Caco-2 (cell line): ENCODE measurements around the gene CDKL2. TPM values are rescaled to one million over a fixed set of nuclear protein-coding genes. Genes with fewer than 3 reads are reported as not detected.

Source experiments
- BruUV-seq: library from RNA; stranded (reverse); fragments of 400-500 nt; replicated peaks from 2 replicates; lab custom pipeline; 2021; lab: Mats Ljungman, UMichigan
- CTCF ChIA-PET: fragments of 300-600 bp; sonication (Branson Sonifier 250); formaldehyde crosslinking; loops from one replicate; lab custom pipeline; 2022; ENCODE audit warnings: antibody characterized with exemption; lab: Charles Lee
- POLR2A ChIA-PET: fragments of 300-600 bp; sonication (Branson Sonifier 250); formaldehyde crosslinking; loops from one replicate; lab custom pipeline; 2022; ENCODE audit warnings: antibody characterized with exemption; lab: Charles Lee
- DNase-seq, 2 experiments: peaks; one replicate each; pipeline versions ENCODE4 v3.0.0 to v3.0.0-alpha.2; 2020 to 2022
- H3K27me3 ChIP-seq: replicated peaks from 2 replicates; pipeline ENCODE4 v1.6.0; 2011; ENCODE audit warnings: low read length; ENCODE audit not compliant: control insufficient read depth, insufficient read depth
- H3K36me3 ChIP-seq: 2 replicates; pipeline ENCODE4 v1.5.1; 2011; ENCODE audit warnings: low read length; ENCODE audit not compliant: control insufficient read depth, insufficient read depth
- H3K4me1 ChIP-seq: fragments of 250-450 bp; sonication (Bioruptor Pico); 2 replicates; pipeline ENCODE4 v1.5.1; 2020; ENCODE audit warnings: mild to moderate bottlenecking
- H3K4me3 ChIP-seq: 2 replicates; pipeline ENCODE4 v1.5.1; 2011; ENCODE audit warnings: low read depth, mild to moderate bottlenecking, control low read depth, low read length
- H3K9me3 ChIP-seq: fragments of 250-450 bp; sonication (Bioruptor Pico); 2 replicates; pipeline ENCODE4 v1.5.1; 2020; ENCODE audit warnings: mild to moderate bottlenecking, moderate library complexity
- H3K27ac Mint-ChIP-seq: one replicate; pipeline ENCODE4 v1.8.0; 2022; ENCODE audit warnings: mixed read lengths; ENCODE audit not compliant: unreplicated experiment
- H3K27me3 Mint-ChIP-seq: one replicate; pipeline ENCODE4 v1.8.0; 2022; ENCODE audit warnings: mixed read lengths; ENCODE audit not compliant: insufficient read depth, unreplicated experiment
- H3K36me3 Mint-ChIP-seq: one replicate; pipeline ENCODE4 v1.8.0; 2022; ENCODE audit warnings: mild to moderate bottlenecking, mixed read lengths; ENCODE audit not compliant: insufficient read depth, unreplicated experiment
- H3K4me1 Mint-ChIP-seq: one replicate; pipeline ENCODE4 v1.8.0; 2022; ENCODE audit warnings: low read depth, mixed read lengths; ENCODE audit not compliant: unreplicated experiment
- H3K4me3 Mint-ChIP-seq: one replicate; pipeline ENCODE4 v1.8.0; 2022; ENCODE audit warnings: mild to moderate bottlenecking, moderate library complexity, mixed read lengths; ENCODE audit not compliant: unreplicated experiment
- H3K9me3 Mint-ChIP-seq: one replicate; pipeline ENCODE4 v1.8.0; 2022; ENCODE audit warnings: mixed read lengths; ENCODE audit not compliant: unreplicated experiment
- CTCF ChIP-seq, 2 experiments: fragments of 200-600 bp in 1 of 2; IDR thresholded peaks; 1 replicate in 1 of 2; 2 replicates in 1 of 2; pipeline versions ENCODE4 v1.5.1 to v1.8.0; 2011 to 2022; ENCODE audit warnings: antibody characterized with exemption in 1 of 2, control low read depth in 1 of 2, inconsistent platforms in 1 of 2, low read depth in 1 of 2, low read length in 1 of 2, mild to moderate bottlenecking in 1 of 2, moderate library complexity in 1 of 2; ENCODE audit not compliant: insufficient read depth in 1 of 2, severe bottlenecking in 1 of 2, unreplicated experiment in 1 of 2
- intact Hi-C: fragments of 100-400 bp; cut with micrococcal nuclease; formaldehyde crosslinking; loops from one replicate; pipeline ENCODE4 v1.10.0; 2022; ENCODE audit not compliant: unreplicated experiment
- total RNA-seq: library from RNA; stranded (reverse); gene quantifications from 2 replicates; pipeline ENCODE4 v1.2.3, GENCODE V29; 2022

CDKL2 gene
- total RNA-seq, 1 experiment from 2014 or later, result 1.9 TPM

GRCh38 chr4:75623026-75623425, 7.3 kb downstream of the CDKL2 start:
- H3K9me3 Mint-ChIP-seq, result no peaks in the 10 kb centered on the region
- H3K36me3 Mint-ChIP-seq, result no peaks in the 10 kb centered on the region
- no TSS peak for BruUV-seq
- intact Hi-C loops, result no loop called here
- no peak for DNase-seq
- no peak overlapping the region for H3K27ac Mint-ChIP-seq
- H3K4me1 Mint-ChIP-seq, result no peaks in the 10 kb centered on the region
- Histone ChIP-seq H3K36me3 (no peaks in the 10 kb centered on the region), H3K4me1 (no peaks in the 10 kb centered on the region), H3K9me3 (no peaks in the 10 kb centered on the region), H3K27me3 (no peaks in the 10 kb centered on the region), H3K4me3 (no peak overlapping the region)
- POLR2A ChIA-PET, result no interaction called here
- no peaks in the 10 kb centered on the region for H3K27me3 Mint-ChIP-seq
- no peak overlapping the region for H3K4me3 Mint-ChIP-seq
- TF ChIP-seq CTCF (IDR thresholded peaks at IDR 0.05; ENCODE audit: insufficient read depth in 1 of 2, low read depth in 1 of 2, low read length in 1 of 2, severe bottlenecking in 1 of 2, unreplicated experiment in 1 of 2), result no peak
- CTCF ChIA-PET, result no interaction called here

- Histone ChIP-seq H3K36me3 (no peaks in the 10 kb centered on the region), H3K4me3 (no peak overlapping the region), H3K4me1 (no peaks in the 10 kb centered on the region), H3K9me3 (no peaks in the 10 kb centered on the region), H3K27me3 (no peaks in the 10 kb centered on the region)
- no TSS peak for BruUV-seq
- no peak for TF ChIP-seq CTCF (IDR thresholded peaks at IDR 0.05; ENCODE audit: insufficient read depth in 1 of 2, low read depth in 1 of 2, low read length in 1 of 2, severe bottlenecking in 1 of 2, unreplicated experiment in 1 of 2)
- intact Hi-C loops, result no loop called here
- no peak for DNase-seq
- Mint-ChIP-seq H3K4me3 (no peak overlapping the region), H3K27me3 (no peaks in the 10 kb centered on the region), H3K4me1 (no peaks in the 10 kb centered on the region), H3K36me3 (no peaks in the 10 kb centered on the region), H3K27ac (no peak overlapping the region), H3K9me3 (no peaks in the 10 kb centered on the region)
- POLR2A ChIA-PET, result no interaction called here
- CTCF ChIA-PET, result no interaction called here
Observed at GRCh38 chr4:75621715-75622114, 8.6 kb downstream of the CDKL2 start.

GRCh38 chr4:75612306-75612705, 18.0 kb downstream of the CDKL2 start:
- Mint-ChIP-seq H3K4me1 (no peaks in the 10 kb centered on the region), H3K27me3 (no peaks in the 10 kb centered on the region), H3K4me3 (no peak overlapping the region), H3K36me3 (no peaks in the 10 kb centered on the region), H3K9me3 (peaks cover 15% of the 10 kb centered on the region), H3K27ac (no peak overlapping the region)
- no peak for DNase-seq
- TF ChIP-seq CTCF (IDR thresholded peaks at IDR 0.05; ENCODE audit: insufficient read depth in 1 of 2, low read depth in 1 of 2, low read length in 1 of 2, severe bottlenecking in 1 of 2, unreplicated experiment in 1 of 2), result no peak
- Histone ChIP-seq H3K9me3 (peaks cover 5% of the 10 kb centered on the region; the same call in 1 of the 2 replicates), H3K27me3 (no peaks in the 10 kb centered on the region), H3K36me3 (no peaks in the 10 kb centered on the region), H3K4me1 (no peaks in the 10 kb centered on the region), H3K4me3 (no peak overlapping the region)
- intact Hi-C loops, result no loop called here
- ChIA-PET POLR2A (no interaction called here), CTCF (no interaction called here)
- BruUV-seq, result no TSS peak
